Smooth muscle cell (in vitro differentiated cells): Measurements from ENCODE around the gene ENPP5. TPM values are rescaled to one million over a fixed set of nuclear protein-coding genes. Genes with fewer than 3 reads are reported as not detected.

Source experiments
- DNase-seq: peaks from one replicate; lab custom pipeline; 2025; ENCODE audit not compliant: unreplicated experiment; lab: John Stamatoyannopoulos, UW
- H2AFZ ChIP-seq: fragments of 200-600 bp; sonication (generic); 2 replicates; pipeline ENCODE4 v1.6.0; 2016; ENCODE audit warnings: antibody characterized with exemption, low read depth, mild to moderate bottlenecking
- H3F3A ChIP-seq: fragments of 200-600 bp; sonication (generic); 2 replicates; pipeline ENCODE4 v1.6.0; 2017; ENCODE audit warnings: antibody characterized with exemption, low read depth
- H3K27ac ChIP-seq: fragments of 200-600 bp; sonication (generic); 2 replicates; pipeline ENCODE4 v1.5.1; 2016; ENCODE audit warnings: low read depth, mild to moderate bottlenecking
- H3K27me3 ChIP-seq: fragments of 200-600 bp; sonication (generic); 2 replicates; pipeline ENCODE4 v1.6.1; 2016; ENCODE audit warnings: low read depth, mild to moderate bottlenecking
- H3K36me3 ChIP-seq: fragments of 200-600 bp; sonication (generic); 2 replicates; pipeline ENCODE4 v1.5.1; 2016; ENCODE audit warnings: low read depth
- H3K4me1 ChIP-seq: fragments of 200-600 bp; sonication (generic); 2 replicates; pipeline ENCODE4 v1.5.1; 2016; ENCODE audit warnings: low read depth
- H3K4me2 ChIP-seq: fragments of 200-600 bp; sonication (generic); 2 replicates; pipeline ENCODE4 v1.6.0; 2016; ENCODE audit warnings: mild to moderate bottlenecking
- H3K4me3 ChIP-seq: fragments of 200-600 bp; sonication (generic); 2 replicates; pipeline ENCODE4 v1.5.1; 2016; ENCODE audit warnings: mild to moderate bottlenecking
- H3K79me2 ChIP-seq: fragments of 200-600 bp; sonication (generic); 2 replicates; pipeline ENCODE4 v1.6.0; 2016; ENCODE audit warnings: low read depth, mild to moderate bottlenecking
- H3K9ac ChIP-seq: fragments of 200-600 bp; sonication (generic); 2 replicates; pipeline ENCODE4 v1.6.0; 2016; ENCODE audit warnings: low read depth
- H3K9me3 ChIP-seq: fragments of 200-600 bp; sonication (generic); replicated peaks from 2 replicates; pipeline ENCODE4 v1.5.1; 2016; ENCODE audit warnings: low read depth
- H4K20me1 ChIP-seq: fragments of 200-600 bp; sonication (generic); 2 replicates; pipeline ENCODE4 v1.6.0; 2016; ENCODE audit warnings: low read depth
- WGBS: methylation state at CpG from one replicate; pipeline ENCODE4 v1.1.7; 2016; ENCODE audit warnings: low lambda C conversion rate; 5-methylcytosine and 5-hydroxymethylcytosine counted together
- polyA plus RNA-seq: library from polyadenylated mRNA; unstranded; fragments of >200 nt; fragmentation: Nextera tagmentation; extraction: Ambion mirVana; gene quantifications from 2 replicates; pipeline ENCODE4 v1.2.1, GENCODE V29; 2016
- total RNA-seq: library from RNA; depleted of rRNA; stranded (reverse); fragments of >200 nt; gene quantifications from 2 replicates; pipeline ENCODE4 v1.2.3, GENCODE V29; 2014
- TF ChIP-seq, protein P1 (sequence below): fragments of 200-600 bp; sonication (generic); IDR thresholded peaks from 2 replicates; pipeline ENCODE4 v1.5.1; 2017; ENCODE audit warnings: borderline replicate concordance, mild to moderate bottlenecking, antibody characterized with exemption; ENCODE audit not compliant: insufficient read depth, poor library complexity, severe bottlenecking

ENPP5 gene
- total and polyA plus RNA-seq, 2 experiments from 2014 or later = 0.16 to 1.1 TPM

DNA sequence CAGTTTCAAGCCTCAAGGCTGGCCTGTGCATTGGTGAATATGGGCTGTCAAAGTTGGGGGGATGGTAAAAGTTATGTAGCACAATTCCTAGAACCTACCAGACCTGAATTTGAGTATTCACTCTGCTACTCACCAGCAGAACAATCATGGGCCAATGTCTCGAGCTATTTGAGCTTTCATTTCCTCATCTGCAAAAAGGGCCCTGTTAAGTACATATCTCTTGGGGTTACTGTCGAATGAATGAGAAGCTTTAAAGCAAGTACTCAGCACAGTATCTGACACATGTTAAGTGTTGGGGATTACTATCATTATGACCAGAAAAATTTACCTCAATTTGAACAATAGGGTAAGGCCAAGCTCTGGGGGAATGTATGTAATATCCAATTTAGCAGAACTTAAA lies 54.5 kb downstream of the ENPP5 start:
- TF ChIP-seq, protein P1, sequence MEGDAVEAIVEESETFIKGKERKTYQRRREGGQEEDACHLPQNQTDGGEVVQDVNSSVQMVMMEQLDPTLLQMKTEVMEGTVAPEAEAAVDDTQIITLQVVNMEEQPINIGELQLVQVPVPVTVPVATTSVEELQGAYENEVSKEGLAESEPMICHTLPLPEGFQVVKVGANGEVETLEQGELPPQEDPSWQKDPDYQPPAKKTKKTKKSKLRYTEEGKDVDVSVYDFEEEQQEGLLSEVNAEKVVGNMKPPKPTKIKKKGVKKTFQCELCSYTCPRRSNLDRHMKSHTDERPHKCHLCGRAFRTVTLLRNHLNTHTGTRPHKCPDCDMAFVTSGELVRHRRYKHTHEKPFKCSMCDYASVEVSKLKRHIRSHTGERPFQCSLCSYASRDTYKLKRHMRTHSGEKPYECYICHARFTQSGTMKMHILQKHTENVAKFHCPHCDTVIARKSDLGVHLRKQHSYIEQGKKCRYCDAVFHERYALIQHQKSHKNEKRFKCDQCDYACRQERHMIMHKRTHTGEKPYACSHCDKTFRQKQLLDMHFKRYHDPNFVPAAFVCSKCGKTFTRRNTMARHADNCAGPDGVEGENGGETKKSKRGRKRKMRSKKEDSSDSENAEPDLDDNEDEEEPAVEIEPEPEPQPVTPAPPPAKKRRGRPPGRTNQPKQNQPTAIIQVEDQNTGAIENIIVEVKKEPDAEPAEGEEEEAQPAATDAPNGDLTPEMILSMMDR = no peak
- Histone ChIP-seq H3K9ac (no peak overlapping the region), H3K27ac (no peak overlapping the region), H3K4me2 (no peak overlapping the region), H3F3A (no peaks in the 10 kb centered on the region), H2AFZ (no peak overlapping the region), H3K27me3 (no peaks in the 10 kb centered on the region), H3K36me3 (no peaks in the 10 kb centered on the region), H3K9me3 (no peaks in the 10 kb centered on the region), H3K4me1 (no peaks in the 10 kb centered on the region), H3K4me3 (no peak overlapping the region), H4K20me1 (no peaks in the 10 kb centered on the region), H3K79me2 (no peaks in the 10 kb centered on the region)
- DNase-seq = no peak
- WGBS = 88% methylated on average over 2 of the region's 2 CpGs

DNA sequence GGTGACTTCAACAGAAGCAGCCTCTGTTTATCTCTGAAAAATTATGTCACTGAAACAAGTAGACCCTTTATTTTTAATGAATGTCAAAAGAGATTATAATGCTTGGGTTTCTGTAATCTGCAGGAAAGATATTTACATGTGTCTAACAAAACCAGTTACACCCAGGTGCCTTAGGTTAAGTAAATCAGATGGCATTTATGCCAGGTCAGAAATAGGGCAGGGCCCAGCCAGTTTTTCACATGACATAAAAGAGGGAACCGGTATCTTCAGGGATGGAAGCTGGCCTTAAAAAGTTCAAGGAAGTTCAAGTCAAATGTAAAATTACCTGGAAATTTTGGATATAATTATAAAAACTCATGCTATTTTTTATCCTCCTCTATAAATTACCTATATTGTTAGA lies 55.1 kb downstream of the ENPP5 start:
- no peaks in the 10 kb centered on the region for H3K27me3 ChIP-seq
- no peak overlapping the region for H3K4me2 ChIP-seq
- no peaks in the 10 kb centered on the region for H3K9me3 ChIP-seq
- DNase-seq = no peak
- 97% methylated on average over 1 of the region's 1 CpG for WGBS
- H3F3A ChIP-seq = no peaks in the 10 kb centered on the region
- H2AFZ ChIP-seq = no peak overlapping the region
- TF ChIP-seq, protein P1 = no peak
- no peaks in the 10 kb centered on the region for H3K4me1 ChIP-seq
- no peaks in the 10 kb centered on the region for H3K36me3 ChIP-seq
- H4K20me1 ChIP-seq = no peaks in the 10 kb centered on the region
- no peaks in the 10 kb centered on the region for H3K79me2 ChIP-seq
- no peak overlapping the region for H3K9ac ChIP-seq
- no peak overlapping the region for H3K4me3 ChIP-seq
- no peak overlapping the region for H3K27ac ChIP-seq

DNA sequence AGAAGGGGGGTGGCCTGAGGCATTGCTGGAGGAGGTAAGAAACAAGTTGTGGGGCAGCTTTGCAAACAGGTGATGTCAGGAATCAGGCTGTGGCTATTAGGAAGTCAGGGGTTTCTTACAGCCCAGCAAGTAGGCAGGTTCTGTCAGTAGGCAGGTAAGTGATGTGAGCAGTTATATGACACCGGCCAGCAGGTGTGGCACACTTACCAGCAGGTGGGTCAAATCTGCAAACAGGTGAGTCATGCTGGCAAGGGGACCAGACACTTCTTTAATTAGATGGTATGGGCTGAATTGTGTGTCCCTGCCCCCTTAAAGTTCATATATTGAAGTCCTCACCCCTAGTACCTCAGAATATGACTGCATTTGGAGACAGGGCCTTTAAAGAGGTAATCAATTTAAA lies 57.4 kb downstream of the ENPP5 start:
- WGBS = 88% methylated on average over 1 of the region's 1 CpG
- Histone ChIP-seq H3K27me3 (no peaks in the 10 kb centered on the region), H3K9me3 (no peaks in the 10 kb centered on the region), H3K79me2 (no peaks in the 10 kb centered on the region), H3F3A (no peaks in the 10 kb centered on the region), H2AFZ (no peak overlapping the region), H3K9ac (no peak overlapping the region), H3K27ac (no peak overlapping the region), H4K20me1 (no peaks in the 10 kb centered on the region), H3K4me2 (no peak overlapping the region), H3K4me1 (no peaks in the 10 kb centered on the region), H3K4me3 (no peak overlapping the region), H3K36me3 (no peaks in the 10 kb centered on the region)
- TF ChIP-seq, protein P1 = no peak
- DNase-seq = no peak

Other genes starting within 250 kb of the ENPP5 start
- gene CLIC5, start 155.1 kb downstream of the ENPP5 start, total RNA-seq = 0.99 and 4.4 TPM in 2 replicates
- 0.97 and 1.4 TPM in 2 replicates for gene CLIC5, start 155.1 kb downstream of the ENPP5 start, polyA plus RNA-seq
- 1.5 and 1.6 TPM in 2 replicates for gene ENPP4, start 41.0 kb downstream of the ENPP5 start, total RNA-seq
- 0.31 and 0.86 TPM in 2 replicates for gene ENPP4, start 41.0 kb downstream of the ENPP5 start, polyA plus RNA-seq